Measurements from ENCODE around the gene ALDOC. TPM values are rescaled to one million over a fixed set of nuclear protein-coding genes. Genes with fewer than 3 reads are reported as not detected.

ALDOC gene
- total RNA-seq, 1 experiment from 2014 or later, result 17.7 TPM

DNA sequence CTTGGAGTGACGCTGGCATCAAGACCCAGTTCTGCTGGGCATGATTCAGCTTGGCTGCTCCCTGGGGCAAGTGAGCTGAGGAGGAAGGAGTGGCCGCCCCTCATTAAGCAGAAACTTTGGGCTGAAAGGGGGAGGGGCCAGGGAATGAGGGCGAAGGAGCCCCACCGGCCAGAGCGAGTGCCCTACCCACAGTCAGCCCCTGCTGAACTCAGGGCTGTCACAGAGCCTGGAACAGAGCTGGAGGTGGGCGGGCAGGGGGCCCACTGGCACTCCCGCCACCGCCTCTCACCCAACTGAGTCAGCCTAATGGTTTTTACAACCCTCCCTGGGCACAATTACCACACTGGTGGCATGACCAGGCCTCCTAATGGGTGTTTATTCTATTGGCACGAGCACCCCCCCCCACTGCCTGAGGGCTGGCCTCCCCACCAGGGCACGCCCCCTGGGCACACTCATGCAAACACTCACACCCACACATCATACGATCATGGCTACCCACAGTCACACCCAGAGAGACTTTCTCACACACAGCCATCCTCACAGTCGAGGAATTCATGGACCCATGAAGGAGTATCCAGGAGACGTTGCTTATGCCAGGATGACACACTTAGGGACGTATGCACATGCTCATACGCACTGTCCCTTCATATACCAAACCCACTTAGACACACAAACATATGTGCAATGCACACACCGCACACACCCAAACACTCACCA is 43.4 kb downstream of the ALDOC start:
- Mint-ChIP-seq H3K4me3 (ENCODE audit: unreplicated experiment) (no peak overlapping the region), H3K4me1 (ENCODE audit: low read depth, unreplicated experiment) (no peaks in the 10 kb centered on the region), H3K27ac (ENCODE audit: unreplicated experiment) (no peak overlapping the region), H3K36me3 (ENCODE audit: insufficient read depth, unreplicated experiment) (no peaks in the 10 kb centered on the region), H3K27me3 (ENCODE audit: insufficient read depth, unreplicated experiment) (no peaks in the 10 kb centered on the region), H3K9me3 (ENCODE audit: unreplicated experiment) (no peaks in the 10 kb centered on the region)
- no TSS peak for BruUV-seq (replicated peaks)
- DNase-seq, result no peak
- no peaks in the 10 kb centered on the region for H3K36me3 ChIP-seq (ENCODE audit: control insufficient read depth, insufficient read depth, low read length)
- intact Hi-C loops (cut with micrococcal nuclease; ENCODE audit: unreplicated experiment), result no loop called here
- H3K27me3 ChIP-seq (replicated peaks; ENCODE audit: control insufficient read depth, insufficient read depth, low read length), result no peaks in the 10 kb centered on the region
- CTCF ChIA-PET, result interaction anchor here (0.5 kb wide), 1 partner anchor 103 kb away, joined by 7 read pairs; no protein-coding TSS in a partner anchor
- POLR2A ChIA-PET, result no interaction called here
- TF ChIP-seq, protein P1, sequence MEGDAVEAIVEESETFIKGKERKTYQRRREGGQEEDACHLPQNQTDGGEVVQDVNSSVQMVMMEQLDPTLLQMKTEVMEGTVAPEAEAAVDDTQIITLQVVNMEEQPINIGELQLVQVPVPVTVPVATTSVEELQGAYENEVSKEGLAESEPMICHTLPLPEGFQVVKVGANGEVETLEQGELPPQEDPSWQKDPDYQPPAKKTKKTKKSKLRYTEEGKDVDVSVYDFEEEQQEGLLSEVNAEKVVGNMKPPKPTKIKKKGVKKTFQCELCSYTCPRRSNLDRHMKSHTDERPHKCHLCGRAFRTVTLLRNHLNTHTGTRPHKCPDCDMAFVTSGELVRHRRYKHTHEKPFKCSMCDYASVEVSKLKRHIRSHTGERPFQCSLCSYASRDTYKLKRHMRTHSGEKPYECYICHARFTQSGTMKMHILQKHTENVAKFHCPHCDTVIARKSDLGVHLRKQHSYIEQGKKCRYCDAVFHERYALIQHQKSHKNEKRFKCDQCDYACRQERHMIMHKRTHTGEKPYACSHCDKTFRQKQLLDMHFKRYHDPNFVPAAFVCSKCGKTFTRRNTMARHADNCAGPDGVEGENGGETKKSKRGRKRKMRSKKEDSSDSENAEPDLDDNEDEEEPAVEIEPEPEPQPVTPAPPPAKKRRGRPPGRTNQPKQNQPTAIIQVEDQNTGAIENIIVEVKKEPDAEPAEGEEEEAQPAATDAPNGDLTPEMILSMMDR (IDR thresholded peaks at IDR 0.05; ENCODE audit: insufficient read depth in 1 of 2, low read depth in 1 of 2, low read length in 1 of 2, severe bottlenecking in 1 of 2, unreplicated experiment in 1 of 2), result no peak
- H3K4me1 ChIP-seq, result no peaks in the 10 kb centered on the region; the same call in 1 of the 2 replicates
- no peak overlapping the region for H3K4me3 ChIP-seq (ENCODE audit: low read depth, low read length)
- no peaks in the 10 kb centered on the region for H3K9me3 ChIP-seq

DNA sequence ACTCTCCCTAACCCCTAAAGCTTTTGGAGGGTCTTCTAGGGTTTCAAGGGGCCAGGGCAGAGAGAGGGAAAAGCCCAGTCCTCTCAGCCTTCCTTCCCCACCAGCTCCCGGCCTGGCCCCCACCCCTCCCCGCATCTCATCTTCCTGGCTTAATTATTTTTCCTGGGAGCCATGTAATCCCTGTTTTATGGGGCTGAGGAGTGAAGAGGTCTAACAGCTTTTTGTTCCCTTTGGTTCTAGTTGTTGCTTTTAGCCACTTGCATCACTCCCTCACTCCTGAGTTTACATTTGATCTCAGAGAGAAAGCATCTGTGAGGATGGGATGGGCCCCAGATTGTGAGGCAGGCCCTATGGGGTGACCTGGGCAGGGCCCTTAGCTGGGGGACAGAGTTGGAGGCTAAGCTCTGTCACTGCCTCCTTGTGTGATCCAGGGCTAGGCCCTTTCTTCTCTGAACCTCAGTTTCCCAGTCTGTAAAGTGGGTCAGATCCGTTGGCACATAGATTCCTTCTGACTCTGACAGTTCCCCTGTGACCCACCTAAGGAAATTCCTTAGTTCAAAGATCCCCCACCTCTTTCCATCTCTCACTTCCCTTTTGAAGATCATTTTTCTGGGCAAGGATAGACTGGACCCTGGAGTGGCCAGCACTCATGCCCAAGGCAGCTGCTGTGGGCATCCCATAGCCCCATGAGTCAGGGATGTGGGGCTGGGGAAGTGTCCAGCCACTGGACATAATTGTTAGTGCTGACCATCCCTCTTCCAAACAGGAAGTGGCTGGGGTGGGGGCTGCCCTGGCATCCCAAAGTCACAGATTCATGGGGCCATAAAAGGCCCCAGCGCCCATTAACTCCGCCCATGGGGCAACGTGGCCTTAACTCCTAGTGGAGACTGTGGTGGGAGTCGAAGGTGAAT is 44.4 kb downstream of the ALDOC start:
- Histone ChIP-seq H3K9me3 (no peaks in the 10 kb centered on the region), H3K4me1 (no peaks in the 10 kb centered on the region; the same call in 1 of the 2 replicates), H3K36me3 (ENCODE audit: control insufficient read depth, insufficient read depth, low read length) (no peaks in the 10 kb centered on the region), H3K27me3 (replicated peaks; ENCODE audit: control insufficient read depth, insufficient read depth, low read length) (no peaks in the 10 kb centered on the region), H3K4me3 (ENCODE audit: low read depth, low read length) (no peak overlapping the region)
- CTCF ChIA-PET, result no interaction called here
- H3K27ac Mint-ChIP-seq (ENCODE audit: unreplicated experiment), result no peak overlapping the region
- TF ChIP-seq, protein P1 (IDR thresholded peaks at IDR 0.05; ENCODE audit: insufficient read depth in 1 of 2, low read depth in 1 of 2, low read length in 1 of 2, severe bottlenecking in 1 of 2, unreplicated experiment in 1 of 2), result no peak
- intact Hi-C loops (cut with micrococcal nuclease; ENCODE audit: unreplicated experiment), result no loop called here
- BruUV-seq (replicated peaks), result no TSS peak
- POLR2A ChIA-PET, result no interaction called here
- no peaks in the 10 kb centered on the region for H3K9me3 Mint-ChIP-seq (ENCODE audit: unreplicated experiment)
- H3K36me3 Mint-ChIP-seq (ENCODE audit: insufficient read depth, unreplicated experiment), result no peaks in the 10 kb centered on the region
- no peaks in the 10 kb centered on the region for H3K27me3 Mint-ChIP-seq (ENCODE audit: insufficient read depth, unreplicated experiment)
- no peak overlapping the region for H3K4me3 Mint-ChIP-seq (ENCODE audit: unreplicated experiment)
- no peak for DNase-seq
- no peaks in the 10 kb centered on the region for H3K4me1 Mint-ChIP-seq (ENCODE audit: low read depth, unreplicated experiment)

DNA sequence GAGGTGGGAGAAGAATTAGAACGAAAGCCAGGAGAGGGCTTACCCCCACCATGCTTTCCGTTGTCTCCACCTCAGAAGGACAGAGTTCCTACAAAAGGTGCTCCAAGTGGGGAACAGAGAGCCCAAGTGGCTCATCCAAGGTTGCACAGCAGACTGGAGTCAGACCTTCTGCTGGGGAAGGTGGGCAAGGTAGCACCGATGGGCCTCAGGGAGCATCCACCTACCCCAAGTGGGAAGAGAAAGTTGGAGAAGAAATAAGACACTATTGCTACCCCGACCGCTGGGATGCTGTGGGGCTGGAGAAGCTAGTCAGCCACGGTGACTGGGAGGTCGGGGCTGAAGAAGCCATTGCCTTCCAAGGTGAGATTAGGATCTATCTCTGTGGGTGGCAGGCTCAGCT is 45.8 kb downstream of the ALDOC start:
- Histone ChIP-seq H3K9me3 (no peaks in the 10 kb centered on the region), H3K27me3 (replicated peaks; ENCODE audit: control insufficient read depth, insufficient read depth, low read length) (no peaks in the 10 kb centered on the region), H3K36me3 (ENCODE audit: control insufficient read depth, insufficient read depth, low read length) (no peaks in the 10 kb centered on the region), H3K4me1 (peaks cover 14% of the 10 kb centered on the region), H3K4me3 (ENCODE audit: low read depth, low read length) (no peak overlapping the region)
- H3K36me3 Mint-ChIP-seq (ENCODE audit: insufficient read depth, unreplicated experiment), result no peaks in the 10 kb centered on the region
- H3K4me1 Mint-ChIP-seq (ENCODE audit: low read depth, unreplicated experiment), result no peaks in the 10 kb centered on the region
- TF ChIP-seq, protein P1 (IDR thresholded peaks at IDR 0.05; ENCODE audit: insufficient read depth in 1 of 2, low read depth in 1 of 2, low read length in 1 of 2, severe bottlenecking in 1 of 2, unreplicated experiment in 1 of 2), result no peak
- no peak overlapping the region for H3K27ac Mint-ChIP-seq (ENCODE audit: unreplicated experiment)
- H3K9me3 Mint-ChIP-seq (ENCODE audit: unreplicated experiment), result no peaks in the 10 kb centered on the region
- DNase-seq, result no peak
- ChIA-PET POLR2A (no interaction called here), CTCF (no interaction called here)
- BruUV-seq (replicated peaks), result no TSS peak
- H3K27me3 Mint-ChIP-seq (ENCODE audit: insufficient read depth, unreplicated experiment), result no peaks in the 10 kb centered on the region
- intact Hi-C loops (cut with micrococcal nuclease; ENCODE audit: unreplicated experiment), result no loop called here
- no peak overlapping the region for H3K4me3 Mint-ChIP-seq (ENCODE audit: unreplicated experiment)

All from Caco-2 (cell line).